ENCODE measurements around the gene ZNF326. TPM values are rescaled to one million over a fixed set of nuclear protein-coding genes. Genes with fewer than 3 reads are reported as not detected.

Gene ZNF326
- total RNA-seq, 2 donors from 2014 or later, result 31.0 to 36.4 TPM

GRCh38 chr1:89959719-89960118, 35.2 kb upstream of the ZNF326 start:
- peaks cover 19% of the 10 kb centered on the region for H3K4me1 Mint-ChIP-seq
- H3K4me3 ChIP-seq (ENCODE audit: low read length), result no peak overlapping the region
- no peak overlapping the region for H3K27ac ChIP-seq (ENCODE audit: low read depth, low read length)
- no peak overlapping the region for H3K9ac ChIP-seq (ENCODE audit: extremely low read depth, low read length, poor library complexity, severe bottlenecking)
- no peaks in the 10 kb centered on the region for H3K27me3 ChIP-seq (ENCODE audit: control insufficient read depth, insufficient read depth, low read length, poor library complexity, severe bottlenecking)
- H3K9me3 ChIP-seq (ENCODE audit: control insufficient read depth, low read length), result peaks cover 11% of the 10 kb centered on the region
- no peaks in the 10 kb centered on the region for H3K27me3 Mint-ChIP-seq (ENCODE audit: insufficient read depth)
- 100% methylated on average over 2 of the region's 2 CpGs; no CpG with 5 or more reads in 1 of the 2 experiments for WGBS, 2 experiments (ENCODE audit: insufficient coverage in 1 of 2, insufficient read length in 1 of 2)
- no peak for DNase-seq
- no peak overlapping the region for H3K27ac Mint-ChIP-seq
- no peak overlapping the region for H3K4me3 Mint-ChIP-seq
- H3K36me3 ChIP-seq (ENCODE audit: control insufficient read depth, insufficient read depth, low read length), result no peaks in the 10 kb centered on the region
- H3K36me3 Mint-ChIP-seq (ENCODE audit: low read depth), result no peaks in the 10 kb centered on the region
- TF ChIP-seq CTCF (conservative IDR thresholded peaks at IDR 0.05), result no peak
- H3K9me3 Mint-ChIP-seq, result peaks cover 18% of the 10 kb centered on the region
- no peaks in the 10 kb centered on the region for H3K4me1 ChIP-seq (ENCODE audit: control insufficient read depth, insufficient read depth, low read length)

- H3K36me3 Mint-ChIP-seq (ENCODE audit: low read depth), result no peaks in the 10 kb centered on the region
- WGBS, 2 experiments (ENCODE audit: insufficient coverage in 1 of 2, insufficient read length in 1 of 2), result 88 to 91% methylated on average over 1 to 6 of the region's 6 CpGs
Measured at GRCh38 chr1:89962024-89962741, 32.7 kb upstream of the ZNF326 start.

GRCh38 chr1:89962742-89963075, 32.2 kb upstream of the ZNF326 start:
- WGBS, 2 experiments (ENCODE audit: insufficient coverage in 1 of 2, insufficient read length in 1 of 2), result 80% methylated on average over 1 of the region's 1 CpG; no CpG with 5 or more reads in 1 of the 2 experiments
- Mint-ChIP-seq H3K36me3 (ENCODE audit: low read depth) (no peaks in the 10 kb centered on the region), H3K9me3 (peaks cover 18% of the 10 kb centered on the region), H3K27ac (no peak overlapping the region), H3K27me3 (ENCODE audit: insufficient read depth) (peaks cover 3% of the 10 kb centered on the region), H3K4me1 (peaks cover 2% of the 10 kb centered on the region), H3K4me3 (no peak overlapping the region)
- TF ChIP-seq CTCF (conservative IDR thresholded peaks at IDR 0.05), result no peak
- H3K27ac ChIP-seq (ENCODE audit: low read depth, low read length), result no peak overlapping the region
- no peak overlapping the region for H3K9ac ChIP-seq (ENCODE audit: extremely low read depth, low read length, poor library complexity, severe bottlenecking)
- peaks cover 11% of the 10 kb centered on the region for H3K9me3 ChIP-seq (ENCODE audit: control insufficient read depth, low read length)
- no peaks in the 10 kb centered on the region for H3K36me3 ChIP-seq (ENCODE audit: control insufficient read depth, insufficient read depth, low read length)
- no peak overlapping the region for H3K4me3 ChIP-seq (ENCODE audit: low read length)
- no peaks in the 10 kb centered on the region for H3K4me1 ChIP-seq (ENCODE audit: control insufficient read depth, insufficient read depth, low read length)
- no peak for DNase-seq
- H3K27me3 ChIP-seq (ENCODE audit: control insufficient read depth, insufficient read depth, low read length, poor library complexity, severe bottlenecking), result no peaks in the 10 kb centered on the region

More at GRCh38 chr1:89962024-89962741, 32.7 kb upstream of the ZNF326 start:
- Mint-ChIP-seq H3K27me3 (ENCODE audit: insufficient read depth) (peaks cover 1% of the 10 kb centered on the region), H3K27ac (no peak overlapping the region), H3K4me3 (no peak overlapping the region), H3K4me1 (peaks cover 6% of the 10 kb centered on the region), H3K9me3 (peaks cover 18% of the 10 kb centered on the region)
- TF ChIP-seq CTCF (conservative IDR thresholded peaks at IDR 0.05), result no peak
- Histone ChIP-seq H3K9me3 (ENCODE audit: control insufficient read depth, low read length) (peaks cover 11% of the 10 kb centered on the region), H3K9ac (ENCODE audit: extremely low read depth, low read length, poor library complexity, severe bottlenecking) (no peak overlapping the region), H3K4me1 (ENCODE audit: control insufficient read depth, insufficient read depth, low read length) (no peaks in the 10 kb centered on the region), H3K4me3 (ENCODE audit: low read length) (no peak overlapping the region), H3K36me3 (ENCODE audit: control insufficient read depth, insufficient read depth, low read length) (no peaks in the 10 kb centered on the region), H3K27ac (ENCODE audit: low read depth, low read length) (no peak overlapping the region), H3K27me3 (ENCODE audit: control insufficient read depth, insufficient read depth, low read length, poor library complexity, severe bottlenecking) (no peaks in the 10 kb centered on the region)
- no peak for DNase-seq
